K562 (cell line): ENCODE results near the gene PPAN. TPM values are rescaled to one million over a fixed set of nuclear protein-coding genes. Genes with fewer than 3 reads are reported as not detected.

ENCODE experiments used
- ATAC-seq: fragments of 200-7000 bp; cut with Tn5 transposase; 3 replicates; pipeline ENCODE4 v1.9.1; 2020; ENCODE audit warnings: moderate library complexity
- BruUV-seq: library from RNA; stranded (reverse); fragments of 400-500 nt; replicated peaks from 2 replicates; lab custom pipeline; 2021; lab: Mats Ljungman, UMichigan
- CTCF ChIA-PET: fragments of 300-600 bp; formaldehyde crosslinking; extraction: SDS; loops from one replicate; lab custom pipeline; 2021; ENCODE audit warnings: low intra/inter-chr PET ratio; lab: Yijun Ruan, JAX
- POLR2A ChIA-PET: fragments of 300-600, 350-650 bp; sonication (Branson Sonifier 250); formaldehyde crosslinking; extraction: SDS; loops from one replicate; lab custom pipeline; 2021; ENCODE audit warnings: antibody characterized with exemption, inconsistent platforms; lab: Yijun Ruan, JAX
- DNase-seq, 4 experiments: peaks; one replicate each; pipeline versions ENCODE4 v3.0.0 to v3.0.0-alpha.2; 2011 to 2018; ENCODE audit warnings: low spot score in 3 of 4, mixed read lengths in 3 of 4; ENCODE audit errors: extremely low read depth in 1 of 4
- FAIRE-seq: peaks from 2 replicates; lab custom pipeline; 2011; peaks lifted over from hg19 to GRCh38; lab: Jason Lieb, UNC
- H2AFZ ChIP-seq: 2 replicates; pipeline ENCODE4 v1.6.0; 2011; ENCODE audit warnings: low read depth, low read length, control low read depth, inconsistent platforms
- H3K27ac ChIP-seq: fragments of 200-600 bp; 3 replicates; pipeline ENCODE4 v1.8.0; 2011; ENCODE audit warnings: low read depth, mild to moderate bottlenecking, control low read depth, inconsistent platforms, low read length, moderate library complexity, mixed read lengths; ENCODE audit errors: extremely low read depth
- H3K27me3 ChIP-seq, 2 experiments: fragments of 300-600 bp in 1 of 2; 2 replicates in 1 of 2; 3 replicates in 1 of 2; pipeline versions ENCODE4 v1.6.0 to v1.8.0; 2011; ENCODE audit warnings: inconsistent platforms in 2 of 2, low read length in 2 of 2, mild to moderate bottlenecking in 1 of 2, mixed read lengths in 1 of 2, moderate library complexity in 1 of 2; ENCODE audit not compliant: control insufficient read depth in 2 of 2, insufficient read depth in 2 of 2
- H3K36me3 ChIP-seq: fragments of 300-600 bp; 3 replicates; pipeline ENCODE4 v1.8.0; 2011; ENCODE audit warnings: mild to moderate bottlenecking, low read length, inconsistent platforms; ENCODE audit not compliant: control insufficient read depth, insufficient read depth
- H3K4me1 ChIP-seq, 2 experiments: fragments of 200-600 bp in 1 of 2; replicated peaks in 1 of 2; 2 replicates in 1 of 2; 3 replicates in 1 of 2; pipeline versions ENCODE4 v1.5.1 to v1.8.0; 2011; ENCODE audit warnings: inconsistent platforms in 2 of 2, low read length in 2 of 2, mild to moderate bottlenecking in 1 of 2, mixed read lengths in 1 of 2, moderate library complexity in 1 of 2; ENCODE audit not compliant: control insufficient read depth in 2 of 2, insufficient read depth in 2 of 2
- H3K4me2 ChIP-seq: 2 replicates; pipeline ENCODE4 v1.6.1; 2011; ENCODE audit warnings: low read length, control low read depth, inconsistent platforms, mixed read lengths; ENCODE audit not compliant: insufficient read depth
- H3K4me3 ChIP-seq: fragments of 200-600 bp; sonication (generic), shearing (Covaris generic); 2 replicates; pipeline ENCODE4 v1.5.1; 2016; ENCODE audit warnings: control low read depth, inconsistent platforms
- H3K79me2 ChIP-seq: fragments of 200-600 bp; 3 replicates; pipeline ENCODE4 v1.8.0; 2011; ENCODE audit warnings: low read length, inconsistent platforms; ENCODE audit not compliant: control insufficient read depth, insufficient read depth
- H3K9ac ChIP-seq, 2 experiments: 2 replicates each; pipeline versions ENCODE4 v1.6.0 to v1.6.1; 2011; ENCODE audit warnings: low read depth in 2 of 2, low read length in 2 of 2, control low read depth in 1 of 2, inconsistent platforms in 1 of 2, mild to moderate bottlenecking in 1 of 2, mixed read lengths in 1 of 2; ENCODE audit not compliant: insufficient read depth in 1 of 2
- H3K9me1 ChIP-seq: one replicate; pipeline ENCODE4 v1.6.0; 2011; ENCODE audit warnings: inconsistent platforms, mild to moderate bottlenecking, low read length, moderate library complexity; ENCODE audit not compliant: control insufficient read depth, insufficient read depth
- H3K9me3 ChIP-seq: replicated peaks from 2 replicates; pipeline ENCODE4 v1.5.1; 2011; ENCODE audit warnings: low read depth, low read length, inconsistent platforms; ENCODE audit not compliant: control insufficient read depth, insufficient read depth
- H4K20me1 ChIP-seq: replicated peaks from 2 replicates; pipeline ENCODE4 v1.6.1; 2011; ENCODE audit warnings: low read length, inconsistent platforms, mixed read lengths; ENCODE audit not compliant: control insufficient read depth, insufficient read depth
- KLF16 ChIP-seq: IDR thresholded peaks from 2 replicates; pipeline ENCODE4 v1.6.1; 2016; ENCODE audit warnings: antibody characterized with exemption
- SRSF9 ChIP-seq: fragments of 200-400 bp; formaldehyde crosslinking; IDR thresholded peaks from 2 replicates; pipeline ENCODE4 v1.6.1; 2017; ENCODE audit warnings: low read depth, low read length, borderline replicate concordance
- ZBTB11 ChIP-seq, 3 experiments: fragments of 200-800 bp in 1 of 3; fragments of 250-450 bp in 1 of 3; fragments of 450-650 bp in 1 of 3; sonication (Bioruptor Pico) in 1 of 3; sonication (Bioruptor generic) in 1 of 3; formaldehyde crosslinking in 1 of 3; IDR thresholded peaks; 2 replicates each; pipeline versions ENCODE4 v1.6.1 to v1.8.0; 2016 to 2022; ENCODE audit warnings: mild to moderate bottlenecking in 2 of 3, missing genetic modification characterization in 2 of 3, missing compliant biosample characterization in 1 of 3, moderate library complexity in 1 of 3
- ZBTB40 ChIP-seq, 2 experiments: fragments of 450-650 bp in 1 of 2; sonication (generic) in 1 of 2; formaldehyde crosslinking in 1 of 2; IDR thresholded peaks; 2 replicates each; pipeline versions ENCODE4 v1.7.1 to v1.9.0; 2016 to 2022; ENCODE audit warnings: inconsistent platforms in 1 of 2, mild to moderate bottlenecking in 1 of 2, missing genetic modification reagents in 1 of 2
- ZNF639 ChIP-seq, 2 experiments: fragments of 200-800 bp in 1 of 2; sonication (Bioruptor generic) in 1 of 2; sonication (generic) in 1 of 2; formaldehyde crosslinking in 1 of 2; IDR thresholded peaks in 1 of 2; conservative IDR thresholded peaks in 1 of 2; 2 replicates each; pipeline versions ENCODE4 v1.5.0 to v1.6.1; 2016 to 2020; ENCODE audit warnings: missing compliant biosample characterization in 1 of 2, missing genetic modification characterization in 1 of 2, missing genetic modification reagents in 1 of 2
- WGBS: fragments of 100-300 bp; shearing (Covaris generic); methylation state at CpG from one replicate; pipeline ENCODE4 v1.1.6; 2016; ENCODE audit warnings: low coverage, mixed read lengths; ENCODE audit not compliant: insufficient coverage; ENCODE audit errors: missing lambda C conversion rate; 5-methylcytosine and 5-hydroxymethylcytosine counted together
- in situ Hi-C: fragments of 300-500 bp; cut with MboI; formaldehyde crosslinking; loops from 4 replicates; pipeline ENCODE4 v1.15.0; 2018; ENCODE audit warnings: inconsistent platforms, mixed read lengths
- intact Hi-C: fragments of 100-400 bp; cut with micrococcal nuclease; formaldehyde crosslinking; loops from 2 replicates; pipeline ENCODE4 v1.14.2; 2022
- polyA plus RNA-seq, 8 experiments: library from polyadenylated mRNA; depleted of rRNA in 4 of 8; stranded (reverse) in 5 of 8; unstranded in 3 of 8; fragments of >200 nt; fragmentation: Nextera tagmentation in 2 of 8; fragmentation: Illumina TruSeq in 1 of 8; extraction: Ambion mirVana in 2 of 8; extraction: Trizol in 1 of 8; gene quantifications; 2 replicates each; pipeline versions ENCODE4 v1.2.1 to v1.2.3, GENCODE V29; 2011 to 2014; ENCODE audit warnings: inconsistent platforms in 1 of 8, missing spikeins in 1 of 8
- total RNA-seq, 7 experiments: library from RNA; depleted of rRNA in 6 of 7; stranded (reverse); fragments of >200 nt in 6 of 7; fragmentation: Illumina TruSeq in 2 of 7; extraction: Trizol in 2 of 7; gene quantifications; 2 replicates each; pipeline versions ENCODE4 v1.2.1 to v1.2.3, GENCODE V29; 2011 to 2021; ENCODE audit warnings: low replicate concordance in 1 of 7

Gene PPAN
- total and polyA plus RNA-seq, 9 of the 15 experiments (the other 6 are each of a cell fraction or from before 2014, with no cell fraction given) = 2.2 to 129 (median 59.1) TPM

GRCh38 chr19:10061717-10062310 is 44.3 kb upstream of the PPAN start:
- Histone ChIP-seq H3K27me3 (peaks cover 7 to 54% of the 10 kb centered on the region in 2 experiments), H4K20me1 (no peaks in the 10 kb centered on the region; the same call in 1 of the 2 replicates), H3K4me3 (no peak overlapping the region), H3K9me1 (no peaks in the 10 kb centered on the region), H3K9me3 (no peaks in the 10 kb centered on the region), H3K4me1 (no peaks in the 10 kb centered on the region), H3K4me2 (no peak overlapping the region), H3K36me3 (no peaks in the 10 kb centered on the region), H3K27ac (no peak overlapping the region), H3K9ac (no peak overlapping the region), H2AFZ (no peak overlapping the region), H3K79me2 (no peaks in the 10 kb centered on the region)
- in situ Hi-C loops (no loop called here), intact Hi-C loops (no loop called here)
- FAIRE-seq = no peak
- peak; percentile 80 for ATAC-seq
- BruUV-seq = no TSS peak
- WGBS = 1% methylated on average over 12 of the region's 21 CpGs
- ChIA-PET POLR2A (interaction anchor here (0.5 to 0.9 kb wide), 2 partner anchors 34 to 888 kb away, joined by 3 read pairs; no protein-coding TSS in a partner anchor), CTCF (no interaction called here)
- peak; percentile 52 to 86 (median 80) for DNase-seq
- TF ChIP-seq SRSF9 (no peak), ZBTB11 (CRISPR knock-in tag; IDR thresholded peaks at IDR 0.05) (no peak), KLF16 (no peak), ZNF639 (CRISPR knock-in tag; conservative IDR thresholded peaks at IDR 0.05 in 1 of 2, IDR thresholded peaks at IDR 0.05 in 1 of 2) (0 out of 4 replicates have a peak, but pooled peaks of 1 of the 2 experiments have one; percentile 45), ZBTB40 (IDR thresholded peaks at IDR 0.05) (peak; percentile 80), ZBTB40 (CRISPR knock-in tag; IDR thresholded peaks at IDR 0.05) (0 out of 2 replicates have a peak, but pooled peaks have one; percentile 35)
